Measurements from ENCODE around the gene NRL.

GRCh38 chr14:24110523-24110922 lies 4.2 kb downstream of the NRL start:
- TF ChIP-seq HDAC2 (IDR thresholded peaks at IDR 0.05) (no peak), ETV6 (conservative IDR thresholded peaks at IDR 0.05 in 1 of 2, IDR thresholded peaks at IDR 0.05 in 1 of 2; ENCODE audit: borderline replicate concordance in 1 of 2, low read depth in 1 of 2) (no peak)

Measured in GM12878 (cell line).